Measurements from ENCODE around the gene UPF1. TPM values are rescaled to one million over a fixed set of nuclear protein-coding genes. Genes with fewer than 3 reads are reported as not detected.

The UPF1 gene
- total and polyA plus RNA-seq, 10 donors = 31.2 to 161 (median 84.4) TPM

DNA sequence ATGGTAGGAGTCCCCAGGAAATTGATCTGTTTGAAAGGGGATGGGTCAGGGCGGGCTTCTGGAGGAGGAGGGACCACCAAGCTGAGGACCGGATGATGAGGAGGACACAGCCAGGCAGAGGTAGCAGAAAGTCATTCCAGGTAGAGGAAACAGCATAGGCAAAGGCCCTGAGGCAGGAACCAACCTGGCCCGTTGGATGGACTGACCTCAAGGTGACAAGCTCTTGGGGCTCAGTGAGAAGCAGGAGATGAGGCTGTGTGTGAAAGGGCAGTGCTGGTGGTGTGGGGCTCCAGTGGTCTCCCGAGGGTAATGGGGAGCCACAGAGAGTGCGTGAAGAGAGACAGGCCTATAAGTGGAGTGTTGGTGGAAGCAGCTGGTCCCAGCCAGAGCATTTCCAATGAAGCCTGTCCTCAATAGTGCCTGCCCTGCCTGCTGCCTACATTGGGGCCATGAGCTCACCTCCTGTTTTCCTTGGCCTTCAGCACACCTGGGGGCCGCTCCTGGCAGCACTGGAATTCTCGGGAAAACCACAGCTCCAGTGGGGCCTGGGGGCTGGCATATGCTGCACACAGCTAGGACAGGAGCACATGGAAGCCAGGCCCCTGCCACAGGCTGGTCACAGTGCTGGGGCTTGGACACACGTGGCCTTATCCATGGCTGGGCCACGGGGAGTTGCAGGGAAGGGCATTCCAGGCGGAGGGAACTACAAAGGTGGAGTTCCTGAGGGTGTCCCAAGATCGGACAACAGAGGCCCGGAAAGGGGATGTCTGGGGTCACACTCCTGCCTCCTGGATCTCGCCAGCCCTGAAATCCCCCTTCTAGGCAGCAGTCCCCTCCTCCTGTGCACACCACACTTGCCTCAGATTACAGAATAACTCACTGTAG, 38.4 kb upstream of the UPF1 start:
- intact Hi-C loops (cut with DNase I; ENCODE audit: low total_unique reads) = no loop called here
- WGBS, 5 donors = 68 to 81% (median 73%) methylated on average over 13 of the region's 13 CpGs
- no peak for DNase-seq
- Histone ChIP-seq H3K9me3 (no peaks in the 10 kb centered on the region), H3K4me1 (peaks cover 23 to 30% (median 29%) of the 10 kb centered on the region in 6 donors), H3K36me3 (no peaks in the 10 kb centered on the region), H3K27me3 (replicated peaks in 1 of 7) (peaks cover 0 to 100% (median 66%) of the 10 kb centered on the region in 7 donors), H3K27ac (no peak overlapping the region), H3K4me3 (no peak overlapping the region)
- TF ChIP-seq, protein P1, sequence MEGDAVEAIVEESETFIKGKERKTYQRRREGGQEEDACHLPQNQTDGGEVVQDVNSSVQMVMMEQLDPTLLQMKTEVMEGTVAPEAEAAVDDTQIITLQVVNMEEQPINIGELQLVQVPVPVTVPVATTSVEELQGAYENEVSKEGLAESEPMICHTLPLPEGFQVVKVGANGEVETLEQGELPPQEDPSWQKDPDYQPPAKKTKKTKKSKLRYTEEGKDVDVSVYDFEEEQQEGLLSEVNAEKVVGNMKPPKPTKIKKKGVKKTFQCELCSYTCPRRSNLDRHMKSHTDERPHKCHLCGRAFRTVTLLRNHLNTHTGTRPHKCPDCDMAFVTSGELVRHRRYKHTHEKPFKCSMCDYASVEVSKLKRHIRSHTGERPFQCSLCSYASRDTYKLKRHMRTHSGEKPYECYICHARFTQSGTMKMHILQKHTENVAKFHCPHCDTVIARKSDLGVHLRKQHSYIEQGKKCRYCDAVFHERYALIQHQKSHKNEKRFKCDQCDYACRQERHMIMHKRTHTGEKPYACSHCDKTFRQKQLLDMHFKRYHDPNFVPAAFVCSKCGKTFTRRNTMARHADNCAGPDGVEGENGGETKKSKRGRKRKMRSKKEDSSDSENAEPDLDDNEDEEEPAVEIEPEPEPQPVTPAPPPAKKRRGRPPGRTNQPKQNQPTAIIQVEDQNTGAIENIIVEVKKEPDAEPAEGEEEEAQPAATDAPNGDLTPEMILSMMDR (IDR thresholded peaks at IDR 0.05 in 8 of 11, conservative IDR thresholded peaks at IDR 0.05 in 3 of 11) = no peak

GRCh38 chr19:18794029-18794313, 37.8 kb upstream of the UPF1 start:
- Histone ChIP-seq H3K4me3 (no peak overlapping the region), H3K4me1 (peaks cover 17 to 24% (median 23%) of the 10 kb centered on the region in 6 donors), H3K36me3 (no peaks in the 10 kb centered on the region), H3K27ac (no peak overlapping the region), H3K9me3 (no peaks in the 10 kb centered on the region), H3K27me3 (replicated peaks in 1 of 7) (peaks cover 0 to 100% (median 66%) of the 10 kb centered on the region in 7 donors)
- no peak for TF ChIP-seq POLR2A (IDR thresholded peaks at IDR 0.05)
- no peak for TF ChIP-seq POLR2AphosphoS5 (IDR thresholded peaks at IDR 0.05)
- TF ChIP-seq, protein P1 (IDR thresholded peaks at IDR 0.05 in 8 of 11, conservative IDR thresholded peaks at IDR 0.05 in 3 of 11) = no peak
- 60 to 68% (median 64%) methylated on average over 5 of the region's 5 CpGs for WGBS, 5 donors
- intact Hi-C loops (cut with DNase I; ENCODE audit: low total_unique reads) = no loop called here
- DNase-seq = no peak

GRCh38 chr19:18794692-18795091, 37.1 kb upstream of the UPF1 start:
- H3K27ac ChIP-seq = no peak overlapping the region
- intact Hi-C loops (cut with DNase I; ENCODE audit: low total_unique reads) = no loop called here
- no peak for DNase-seq
- no peaks in the 10 kb centered on the region for H3K9me3 ChIP-seq
- TF ChIP-seq POLR2A (IDR thresholded peaks at IDR 0.05) = no peak
- TF ChIP-seq POLR2AphosphoS5 (IDR thresholded peaks at IDR 0.05) = no peak
- TF ChIP-seq, protein P1 (IDR thresholded peaks at IDR 0.05 in 8 of 11, conservative IDR thresholded peaks at IDR 0.05 in 3 of 11) = no peak
- peaks cover 0 to 96% (median 61%) of the 10 kb centered on the region in 7 donors for H3K27me3 ChIP-seq (replicated peaks in 1 of 7)
- H3K4me1 ChIP-seq = peaks cover 11 to 17% (median 16%) of the 10 kb centered on the region in 6 donors
- H3K4me3 ChIP-seq = no peak overlapping the region
- H3K36me3 ChIP-seq = no peaks in the 10 kb centered on the region
- 89 to 94% (median 93%) methylated on average over 3 to 6 of the region's 6 CpGs for WGBS, 5 donors

DNA sequence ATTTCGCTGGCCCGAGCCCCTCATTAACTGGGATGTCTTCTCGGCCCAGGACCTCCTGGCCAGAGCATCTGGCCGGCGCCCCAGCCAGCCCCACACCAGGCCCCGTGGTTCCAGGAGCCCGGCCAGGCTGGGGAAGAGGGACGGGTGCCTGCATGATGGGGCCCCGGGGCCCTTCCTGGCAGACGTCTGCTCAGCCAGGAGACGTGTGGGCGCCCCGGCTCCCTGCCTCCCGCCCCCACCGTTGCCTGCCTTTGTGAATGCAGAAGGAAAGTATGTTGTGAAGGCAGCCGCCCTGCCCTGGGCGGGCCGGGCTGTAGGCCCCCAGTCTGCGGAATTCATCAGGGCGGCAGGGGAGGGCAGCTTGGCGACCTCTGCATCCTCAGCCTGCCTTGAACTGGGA, 36.2 kb upstream of the UPF1 start:
- DNase-seq = no peak
- TF ChIP-seq POLR2AphosphoS5 (IDR thresholded peaks at IDR 0.05) = no peak
- TF ChIP-seq POLR2A (IDR thresholded peaks at IDR 0.05) = no peak
- TF ChIP-seq, protein P1 (IDR thresholded peaks at IDR 0.05 in 8 of 11, conservative IDR thresholded peaks at IDR 0.05 in 3 of 11) = no peak
- H3K9me3 ChIP-seq = no peaks in the 10 kb centered on the region
- intact Hi-C loops (cut with DNase I; ENCODE audit: low total_unique reads) = no loop called here
- H3K36me3 ChIP-seq = no peaks in the 10 kb centered on the region
- peaks cover 3 to 9% (median 7%) of the 10 kb centered on the region in 6 donors for H3K4me1 ChIP-seq
- no peak overlapping the region for H3K27ac ChIP-seq
- peaks cover 0 to 92% (median 52%) of the 10 kb centered on the region in 7 donors for H3K27me3 ChIP-seq (replicated peaks in 1 of 7)
- no peak overlapping the region for H3K4me3 ChIP-seq
- WGBS, 5 donors = 12 to 17% (median 14%) methylated on average over 6 to 21 of the region's 21 CpGs

All from spleen (tissue), 11 donors.